Heart left ventricle (tissue), 13 donors: ENCODE data around the gene ZNF280D.

ENCODE experiments used
- POLR2A ChIP-seq, 2 donors: fragments of 450-650 bp; IDR thresholded peaks; one replicate each; pipeline ENCODE4 v1.6.1; 2017; ENCODE audit warnings: antibody characterized with exemption in 2 of 2, mild to moderate bottlenecking in 2 of 2, moderate library complexity in 2 of 2
- TF ChIP-seq, protein P1 (sequence below), 12 donors: fragments of 200-600 bp; sonication (generic) in 4 of 12; IDR thresholded peaks; one replicate each; pipeline versions ENCODE4 v1.5.0 to v1.8.0; 2018 to 2022; ENCODE audit warnings: antibody characterized with exemption in 12 of 12, mild to moderate bottlenecking in 5 of 12
- donor health status: ischemic (EF 13 %, LVEDD 7.1; RV severe dilation, severe dysfunction).
- donor health status: DM: no; HTN: yes; CAD: no.
- donor health status: DM: no; HTN: no; CAD: no.
- donor health status: ischemic (EF 25% LVEDD 6.9; RV normal size, moderate dysfunction).
- donor health status: ischemic (EF 25% LVEDD 5.7; RV mildly dilated, moderate dysfunction).
- donor health status: ischemic (EF 35%, LVEDD 5.7; RV mildly dilated, moderate dysfunction).
- donor health status: nonischemic (EF 11% LVEDD 7.7; RV severe dilation, severe dysfunction).
- donor health status: DM: yes; HTN: yes; CAD: no.
- donor health status: PGD.
- donor health status: ischemic (EF 29% LVEDD 5.4; RV normal size, mild dysfunction).
- donor health status: nonischemic (EF 23%, LVEDD 6.1; RV moderate dilation, normal function).

DNA sequence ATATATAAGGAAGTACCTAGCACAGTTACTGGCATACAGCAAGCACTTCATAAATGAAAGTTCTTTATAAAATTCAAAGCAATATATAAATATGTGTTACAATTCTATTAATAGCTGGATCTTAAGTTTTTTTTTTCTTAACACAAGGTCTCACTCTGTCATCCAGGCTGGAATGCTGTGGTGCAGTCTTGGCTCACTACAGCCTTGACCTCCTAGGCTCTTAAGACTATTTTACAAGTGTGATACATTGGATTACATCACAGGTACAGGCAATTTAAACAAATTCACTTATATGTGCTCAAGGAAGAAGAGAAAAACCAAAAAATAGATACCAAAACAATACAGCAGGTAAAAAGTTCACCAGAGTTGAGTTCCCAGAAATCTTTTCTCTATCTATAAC lies 60.6 kb downstream of the ZNF280D start:
- no peak for TF ChIP-seq POLR2A (IDR thresholded peaks at IDR 0.05)
- TF ChIP-seq, protein P1, sequence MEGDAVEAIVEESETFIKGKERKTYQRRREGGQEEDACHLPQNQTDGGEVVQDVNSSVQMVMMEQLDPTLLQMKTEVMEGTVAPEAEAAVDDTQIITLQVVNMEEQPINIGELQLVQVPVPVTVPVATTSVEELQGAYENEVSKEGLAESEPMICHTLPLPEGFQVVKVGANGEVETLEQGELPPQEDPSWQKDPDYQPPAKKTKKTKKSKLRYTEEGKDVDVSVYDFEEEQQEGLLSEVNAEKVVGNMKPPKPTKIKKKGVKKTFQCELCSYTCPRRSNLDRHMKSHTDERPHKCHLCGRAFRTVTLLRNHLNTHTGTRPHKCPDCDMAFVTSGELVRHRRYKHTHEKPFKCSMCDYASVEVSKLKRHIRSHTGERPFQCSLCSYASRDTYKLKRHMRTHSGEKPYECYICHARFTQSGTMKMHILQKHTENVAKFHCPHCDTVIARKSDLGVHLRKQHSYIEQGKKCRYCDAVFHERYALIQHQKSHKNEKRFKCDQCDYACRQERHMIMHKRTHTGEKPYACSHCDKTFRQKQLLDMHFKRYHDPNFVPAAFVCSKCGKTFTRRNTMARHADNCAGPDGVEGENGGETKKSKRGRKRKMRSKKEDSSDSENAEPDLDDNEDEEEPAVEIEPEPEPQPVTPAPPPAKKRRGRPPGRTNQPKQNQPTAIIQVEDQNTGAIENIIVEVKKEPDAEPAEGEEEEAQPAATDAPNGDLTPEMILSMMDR (IDR thresholded peaks at IDR 0.05) = no peak
